DOHH2 (cell line): ENCODE data around the gene RBMS3.

ENCODE experiments used
- H3F3A ChIP-seq: fragments of 200-600 bp; sonication (generic), shearing (Covaris generic); 2 replicates; pipeline ENCODE4 v1.6.0; 2016; ENCODE audit warnings: antibody characterized with exemption, mild to moderate bottlenecking; ENCODE audit not compliant: control insufficient read depth, insufficient read depth
- H3K27ac ChIP-seq: fragments of 200-600 bp; sonication (generic); 2 replicates; pipeline ENCODE4 v1.5.1; 2014; ENCODE audit warnings: low read depth, mild to moderate bottlenecking, low read length, moderate library complexity
- H3K27me3 ChIP-seq: fragments of 200-600 bp; sonication (generic); 2 replicates; pipeline ENCODE4 v1.6.1; 2014; ENCODE audit warnings: mild to moderate bottlenecking, low read length, mixed read lengths; ENCODE audit not compliant: control insufficient read depth
- H3K36me3 ChIP-seq: fragments of 200-600 bp; sonication (generic); 2 replicates; pipeline ENCODE4 v1.6.1; 2014; ENCODE audit warnings: mild to moderate bottlenecking, low read length, moderate library complexity, mixed read lengths; ENCODE audit not compliant: control insufficient read depth
- H3K4me1 ChIP-seq: fragments of 200-600 bp; sonication (generic); 2 replicates; pipeline ENCODE4 v1.6.1; 2014; ENCODE audit warnings: mild to moderate bottlenecking, low read length, mixed read lengths; ENCODE audit not compliant: control insufficient read depth
- H3K4me2 ChIP-seq: fragments of 200-600 bp; sonication (generic); 2 replicates; pipeline ENCODE4 v1.6.0; 2014; ENCODE audit warnings: mild to moderate bottlenecking, low read length, moderate library complexity
- H3K4me3 ChIP-seq: fragments of 200-600 bp; sonication (generic); 2 replicates; pipeline ENCODE4 v1.5.1; 2014; ENCODE audit warnings: mild to moderate bottlenecking, low read length, mixed read lengths
- H3K79me2 ChIP-seq: fragments of 200-600 bp; sonication (generic); 2 replicates; pipeline ENCODE4 v1.6.1; 2014; ENCODE audit warnings: mild to moderate bottlenecking, low read length, mixed read lengths; ENCODE audit not compliant: control insufficient read depth
- H3K9me2 ChIP-seq: fragments of 200-600 bp; sonication (generic); replicated peaks from 2 replicates; pipeline ENCODE4 v1.6.1; 2014; ENCODE audit warnings: mild to moderate bottlenecking, low read length, mixed read lengths; ENCODE audit not compliant: control insufficient read depth
- H3K9me3 ChIP-seq: fragments of 200-600 bp; sonication (generic); 2 replicates; pipeline ENCODE4 v1.6.1; 2014; ENCODE audit warnings: antibody characterized with exemption, low read length, mixed read lengths; ENCODE audit not compliant: control insufficient read depth, insufficient read depth
- H4K20me1 ChIP-seq: fragments of 200-600 bp; sonication (generic); 2 replicates; pipeline ENCODE4 v1.6.0; 2014; ENCODE audit warnings: low read depth, mild to moderate bottlenecking, antibody characterized with exemption, low read length, moderate library complexity; ENCODE audit not compliant: control insufficient read depth, insufficient read depth
- CTCF ChIP-seq: fragments of 200-600 bp; sonication (generic); IDR thresholded peaks from one replicate; pipeline ENCODE4 v1.5.1; 2014; ENCODE audit warnings: antibody characterized with exemption, mild to moderate bottlenecking, low read depth, low read length; ENCODE audit not compliant: poor library complexity, severe bottlenecking
- EZH2phosphoT487 ChIP-seq: fragments of 200-600 bp; sonication (generic); IDR thresholded peaks from 2 replicates; pipeline ENCODE4 v1.6.1; 2017; ENCODE audit warnings: borderline replicate concordance, mild to moderate bottlenecking, antibody characterized with exemption, low read length, moderate library complexity, mixed read lengths

RBMS3 gene

GRCh38 chr3:29512641-29513040 lies 231.8 kb downstream of the RBMS3 start:
- H3K9me2 ChIP-seq = no peaks in the 10 kb centered on the region
- no peaks in the 10 kb centered on the region for H3K9me3 ChIP-seq
- H3K79me2 ChIP-seq = no peaks in the 10 kb centered on the region
- H3K36me3 ChIP-seq = no peaks in the 10 kb centered on the region
- TF ChIP-seq CTCF (no peak), EZH2phosphoT487 (no peak)
- no peaks in the 10 kb centered on the region for H4K20me1 ChIP-seq
- no peaks in the 10 kb centered on the region; the same call in 1 of the 2 replicates for H3K27me3 ChIP-seq
- H3K27ac ChIP-seq = no peak overlapping the region
- H3K4me2 ChIP-seq = no peak overlapping the region
- no peak overlapping the region for H3K4me3 ChIP-seq
- peaks cover 16% of the 10 kb centered on the region for H3K4me1 ChIP-seq
- no peaks in the 10 kb centered on the region for H3F3A ChIP-seq

DNA sequence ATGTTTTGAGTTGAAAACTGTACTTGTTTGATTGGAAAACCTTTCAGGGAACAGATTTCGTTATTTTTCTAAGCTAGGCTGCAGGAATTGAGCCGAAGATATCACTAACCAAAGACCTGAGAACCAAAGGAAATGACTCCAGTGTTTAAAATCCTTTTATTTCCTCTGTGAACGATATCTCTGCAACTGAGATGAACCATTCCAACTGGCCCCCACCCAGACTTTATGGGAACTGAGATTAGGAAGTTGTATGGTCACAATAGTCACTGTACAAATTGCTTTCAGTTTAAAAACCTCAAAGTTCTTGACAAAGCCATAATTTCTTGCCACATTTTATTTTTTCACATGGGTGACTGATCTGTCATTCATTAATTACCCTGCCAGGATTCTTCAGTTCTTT lies 232.4 kb downstream of the RBMS3 start:
- Histone ChIP-seq H3K27me3 (no peaks in the 10 kb centered on the region; the same call in 1 of the 2 replicates), H3K27ac (no peak overlapping the region), H3K4me1 (peaks cover 16% of the 10 kb centered on the region), H4K20me1 (no peaks in the 10 kb centered on the region), H3K9me3 (no peaks in the 10 kb centered on the region), H3K79me2 (no peaks in the 10 kb centered on the region), H3F3A (no peaks in the 10 kb centered on the region), H3K4me2 (no peak overlapping the region), H3K9me2 (no peaks in the 10 kb centered on the region), H3K4me3 (no peak overlapping the region), H3K36me3 (no peaks in the 10 kb centered on the region)
- TF ChIP-seq CTCF (no peak), EZH2phosphoT487 (no peak)

DNA sequence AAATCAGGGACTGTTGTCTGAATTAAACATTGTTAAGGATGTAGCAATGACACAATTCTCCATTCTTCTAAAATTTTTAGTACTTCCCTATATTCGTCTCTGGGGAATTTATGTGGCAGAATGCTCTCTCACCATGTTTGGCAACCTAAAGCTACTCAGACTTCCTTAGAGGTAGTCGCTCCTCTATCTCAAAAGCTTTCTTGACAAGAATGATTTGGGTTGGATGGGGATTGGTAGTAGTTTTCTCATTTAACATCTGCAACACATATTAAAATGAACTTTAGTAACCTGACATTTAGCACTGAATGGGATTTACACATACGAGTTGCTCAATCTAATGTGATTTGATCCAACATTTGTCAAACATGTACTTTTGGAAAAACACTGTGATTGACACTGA lies 233.3 kb downstream of the RBMS3 start:
- peaks cover 16% of the 10 kb centered on the region for H3K4me1 ChIP-seq
- H3K9me3 ChIP-seq = no peaks in the 10 kb centered on the region
- TF ChIP-seq CTCF (no peak), EZH2phosphoT487 (no peak)
- H3K9me2 ChIP-seq = no peaks in the 10 kb centered on the region
- no peaks in the 10 kb centered on the region for H3K79me2 ChIP-seq
- no peaks in the 10 kb centered on the region for H4K20me1 ChIP-seq
- H3F3A ChIP-seq = no peaks in the 10 kb centered on the region
- no peak overlapping the region for H3K4me2 ChIP-seq
- no peaks in the 10 kb centered on the region for H3K36me3 ChIP-seq
- no peak overlapping the region for H3K27ac ChIP-seq
- no peak overlapping the region for H3K4me3 ChIP-seq
- H3K27me3 ChIP-seq = no peaks in the 10 kb centered on the region; the same call in 1 of the 2 replicates

DNA sequence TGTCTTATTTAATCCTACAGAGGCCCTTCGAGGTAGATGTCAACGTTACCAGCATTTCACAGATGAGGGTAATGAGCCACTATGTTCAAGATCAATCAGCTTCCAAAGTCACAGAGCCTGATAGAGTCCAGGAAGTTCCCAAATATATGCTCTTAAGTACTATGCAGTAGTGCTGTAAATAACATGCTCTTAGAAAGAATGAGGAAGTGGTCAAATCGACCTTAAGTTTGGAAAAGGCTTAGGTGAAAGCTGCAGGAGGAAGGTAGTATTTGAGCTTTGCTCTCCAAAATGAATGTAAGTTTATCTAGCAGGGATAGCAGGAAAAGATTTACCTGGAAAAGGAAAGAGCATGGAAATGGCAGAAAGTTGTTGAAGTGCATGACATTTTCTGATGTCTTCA lies 234.0 kb downstream of the RBMS3 start:
- TF ChIP-seq EZH2phosphoT487 (no peak), CTCF (no peak)

More for the DNA sequence above, 234.0 kb downstream of the RBMS3 start:
- no peak overlapping the region for H3K27ac ChIP-seq
- H3K4me3 ChIP-seq = no peak overlapping the region
- H3K27me3 ChIP-seq = no peaks in the 10 kb centered on the region; the same call in 1 of the 2 replicates
- H3K9me2 ChIP-seq = no peaks in the 10 kb centered on the region
- H3F3A ChIP-seq = no peaks in the 10 kb centered on the region
- no peaks in the 10 kb centered on the region for H4K20me1 ChIP-seq
- no peaks in the 10 kb centered on the region for H3K36me3 ChIP-seq
- no peaks in the 10 kb centered on the region for H3K9me3 ChIP-seq
- peak overlapping the region; percentile 20; the same call in 1 of the 2 replicates for H3K4me2 ChIP-seq
- H3K79me2 ChIP-seq = no peaks in the 10 kb centered on the region
- H3K4me1 ChIP-seq = peaks cover 16% of the 10 kb centered on the region
